ENCODE results near the gene COX7C.
"Not testable (repeated sequence)": the region's sequence is repeated elsewhere in the genome, so short reads cannot be mapped to it uniquely, and the experiment has no call there.

GRCh38 chr5:86569522-86570426, 48.0 kb upstream of the COX7C start:
- TF ChIP-seq EZH2 (IDR thresholded peaks at IDR 0.05; ENCODE audit: insufficient read depth, poor library complexity, severe bottlenecking); EZH2phosphoT487 (IDR thresholded peaks at IDR 0.05; ENCODE audit: insufficient read depth, low read depth): not testable (repeated sequence)

All from GM23248 (cell line).